ENCODE results near the gene PRR33.
"Not testable (repeated sequence)": the region's sequence is repeated elsewhere in the genome, so short reads cannot be mapped to it uniquely, and the experiment has no call there.

Gene PRR33

DNA sequence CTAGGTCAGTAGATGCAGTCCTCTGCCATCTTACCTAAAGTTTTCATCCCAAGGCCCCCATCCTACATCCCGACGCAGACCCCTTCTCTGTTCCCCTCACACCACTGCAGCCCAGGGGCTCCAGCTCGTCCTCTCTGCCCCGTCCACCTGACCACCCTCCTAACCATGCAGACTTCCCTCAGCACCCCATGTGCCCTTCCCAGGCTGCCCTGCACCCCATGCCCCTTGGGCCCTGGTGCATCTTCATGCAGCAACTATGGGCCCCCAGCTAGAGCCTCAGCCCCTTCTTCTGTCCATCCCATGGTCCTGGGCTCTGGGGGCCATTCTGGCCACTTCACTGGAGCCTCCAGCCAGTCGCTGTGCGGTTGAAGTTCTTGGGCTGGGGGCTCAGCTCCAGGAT is 2.9 kb downstream of the PRR33 start:
- DNase-seq (ENCODE audit: low read depth) = no peak

DNA sequence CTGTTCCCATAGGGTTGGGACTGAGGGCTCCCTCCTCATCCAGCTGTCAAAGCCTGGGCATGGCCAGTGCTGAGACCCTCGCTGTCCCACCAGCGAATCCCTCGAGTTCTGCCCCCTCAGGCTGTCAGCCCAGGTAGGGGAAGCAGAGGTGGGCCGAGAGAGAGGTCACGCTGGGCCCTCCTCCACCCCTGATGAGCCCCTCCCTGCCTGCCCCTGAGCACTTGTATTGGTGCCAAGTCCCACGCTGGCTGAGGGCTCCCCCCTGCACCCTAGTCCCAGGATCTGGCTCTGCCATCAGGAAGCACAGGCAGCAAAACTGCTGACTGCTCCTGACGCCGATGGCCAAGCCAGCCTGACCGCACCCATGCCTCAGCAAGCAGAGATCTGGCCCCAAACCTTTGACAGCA is 3.3 kb downstream of the PRR33 start:
- no peak for DNase-seq (ENCODE audit: low read depth)

DNA sequence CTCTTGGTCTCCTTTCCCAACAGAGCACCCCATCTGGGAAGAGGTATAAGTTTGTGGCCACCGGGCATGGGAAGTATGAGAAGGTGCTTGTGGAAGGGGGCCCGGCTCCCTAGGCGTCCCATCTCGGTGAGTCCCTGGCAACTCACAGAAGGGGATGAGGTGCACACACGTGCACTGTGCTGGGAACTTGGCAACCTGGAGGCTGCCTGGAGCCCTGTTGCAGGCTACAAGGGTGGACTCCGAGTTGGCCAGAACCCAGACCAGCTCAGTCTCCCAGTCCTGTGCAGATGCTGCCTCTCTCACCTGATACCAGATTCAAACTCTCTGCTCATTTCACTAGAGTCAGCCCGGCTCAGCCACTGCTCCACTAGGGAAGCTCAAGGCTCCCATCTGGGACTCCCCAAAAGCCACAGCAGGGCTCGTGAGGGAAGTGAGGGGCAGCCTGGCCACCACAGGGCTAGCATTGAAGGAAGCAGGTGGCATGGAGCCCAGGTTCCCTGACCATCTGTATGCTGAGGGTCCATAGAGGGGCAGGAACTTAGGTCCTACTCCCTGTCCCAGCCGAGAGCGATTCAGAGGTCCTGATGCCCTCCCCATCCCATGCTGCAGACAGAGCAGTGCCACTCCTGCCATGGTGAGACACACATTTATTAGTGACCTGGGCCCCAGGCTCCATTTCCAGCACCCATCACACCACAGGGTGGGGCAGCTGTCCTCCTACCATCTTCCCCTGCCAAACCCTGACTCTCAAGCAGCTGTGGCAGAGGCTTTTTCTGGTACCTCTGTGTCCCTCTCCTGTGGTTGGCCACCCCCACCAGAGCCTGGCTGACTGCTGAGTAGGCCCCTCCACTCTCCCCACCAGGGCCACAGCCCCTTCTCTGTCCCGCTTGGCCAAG is 4.0 kb downstream of the PRR33 start:
- no peak for DNase-seq (ENCODE audit: low read depth)

DNA sequence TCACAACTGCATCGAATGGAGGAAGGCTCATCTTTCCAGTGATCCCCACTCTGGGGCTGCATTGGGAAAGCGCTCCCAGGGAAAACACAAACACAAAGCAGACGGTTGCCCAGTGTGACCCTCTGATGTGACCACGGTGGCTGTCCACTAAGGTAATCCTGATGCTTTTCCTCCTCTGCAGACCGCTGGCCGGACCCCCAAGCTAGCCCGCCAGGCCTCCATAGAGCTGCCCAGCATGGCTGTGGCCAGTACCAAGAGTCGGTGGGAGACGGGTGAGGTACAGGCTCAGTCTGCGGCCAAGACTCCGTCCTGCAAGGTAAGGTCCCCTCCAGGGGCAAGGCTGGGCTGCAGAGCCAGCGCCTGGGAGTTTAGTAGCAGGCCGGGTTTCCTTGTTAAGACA is 5.1 kb downstream of the PRR33 start:
- DNase-seq (ENCODE audit: low read depth) = not testable (repeated sequence)

DNA sequence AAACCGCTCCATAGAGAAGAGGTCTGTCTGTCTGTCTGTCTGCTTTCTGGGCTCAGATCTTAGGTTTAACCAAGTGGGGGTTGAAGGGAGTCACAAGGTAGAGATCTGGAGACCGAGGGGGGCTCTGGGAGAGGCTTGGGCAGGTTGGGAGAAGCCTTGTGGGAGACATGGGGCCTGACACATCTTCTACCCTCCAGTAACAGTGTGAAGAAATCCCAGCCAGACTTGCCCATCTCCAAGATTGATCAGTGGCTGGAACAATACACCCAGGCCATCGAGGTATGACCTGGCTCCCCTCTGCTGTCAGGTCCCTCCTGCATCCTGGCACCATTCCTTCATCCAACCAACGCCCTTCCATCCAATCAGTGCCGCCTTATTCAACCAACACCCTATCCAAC is 7.4 kb downstream of the PRR33 start:
- no peak for DNase-seq (ENCODE audit: low read depth)

DNA sequence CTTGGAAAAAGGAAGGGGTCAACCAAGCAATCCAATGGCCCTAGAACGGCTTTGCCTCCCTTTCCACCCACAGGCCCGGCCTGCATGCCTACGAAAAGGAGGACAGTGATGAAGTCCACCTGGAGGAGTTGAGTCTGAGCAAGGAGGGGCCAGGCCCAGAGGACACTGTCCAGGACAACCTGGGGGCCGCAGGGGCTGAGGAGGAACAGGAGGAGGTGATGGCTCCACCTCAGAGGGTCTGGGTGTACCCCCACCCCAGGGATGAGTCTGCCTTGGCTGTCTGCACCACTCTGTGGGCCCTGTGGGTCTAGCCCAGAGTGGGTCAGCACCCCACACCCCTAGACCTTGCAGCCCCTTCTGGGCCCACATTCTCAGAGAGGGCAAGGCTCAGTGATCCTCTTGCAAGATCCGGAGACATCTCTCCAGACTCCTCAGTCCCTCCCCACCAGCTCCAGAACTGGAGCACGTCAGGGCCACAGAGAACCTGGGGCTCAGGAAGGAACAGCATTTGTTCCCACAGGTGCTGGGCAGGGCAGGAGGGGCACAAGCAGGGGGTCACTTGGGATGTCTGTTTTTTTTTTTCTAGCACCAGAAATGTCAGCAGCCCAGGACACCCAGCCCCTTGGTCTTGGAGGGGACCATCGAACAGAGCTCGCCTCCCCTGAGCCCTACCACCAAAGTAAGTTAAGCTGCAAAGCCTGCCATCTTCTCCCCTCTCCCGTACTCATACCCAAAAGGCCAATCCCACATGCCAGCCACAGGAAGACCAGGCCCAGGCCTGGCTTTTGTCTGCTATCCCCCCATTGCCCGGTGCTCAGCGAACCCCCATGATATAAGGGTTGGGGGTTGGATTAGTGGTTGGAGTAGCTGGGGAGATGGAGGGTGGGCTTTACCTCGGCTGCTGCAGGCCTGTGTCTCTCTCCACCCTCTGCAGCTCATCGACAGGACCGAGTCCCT is 8.1 kb downstream of the PRR33 start:
- DNase-seq (ENCODE audit: low read depth) = no peak

DNA sequence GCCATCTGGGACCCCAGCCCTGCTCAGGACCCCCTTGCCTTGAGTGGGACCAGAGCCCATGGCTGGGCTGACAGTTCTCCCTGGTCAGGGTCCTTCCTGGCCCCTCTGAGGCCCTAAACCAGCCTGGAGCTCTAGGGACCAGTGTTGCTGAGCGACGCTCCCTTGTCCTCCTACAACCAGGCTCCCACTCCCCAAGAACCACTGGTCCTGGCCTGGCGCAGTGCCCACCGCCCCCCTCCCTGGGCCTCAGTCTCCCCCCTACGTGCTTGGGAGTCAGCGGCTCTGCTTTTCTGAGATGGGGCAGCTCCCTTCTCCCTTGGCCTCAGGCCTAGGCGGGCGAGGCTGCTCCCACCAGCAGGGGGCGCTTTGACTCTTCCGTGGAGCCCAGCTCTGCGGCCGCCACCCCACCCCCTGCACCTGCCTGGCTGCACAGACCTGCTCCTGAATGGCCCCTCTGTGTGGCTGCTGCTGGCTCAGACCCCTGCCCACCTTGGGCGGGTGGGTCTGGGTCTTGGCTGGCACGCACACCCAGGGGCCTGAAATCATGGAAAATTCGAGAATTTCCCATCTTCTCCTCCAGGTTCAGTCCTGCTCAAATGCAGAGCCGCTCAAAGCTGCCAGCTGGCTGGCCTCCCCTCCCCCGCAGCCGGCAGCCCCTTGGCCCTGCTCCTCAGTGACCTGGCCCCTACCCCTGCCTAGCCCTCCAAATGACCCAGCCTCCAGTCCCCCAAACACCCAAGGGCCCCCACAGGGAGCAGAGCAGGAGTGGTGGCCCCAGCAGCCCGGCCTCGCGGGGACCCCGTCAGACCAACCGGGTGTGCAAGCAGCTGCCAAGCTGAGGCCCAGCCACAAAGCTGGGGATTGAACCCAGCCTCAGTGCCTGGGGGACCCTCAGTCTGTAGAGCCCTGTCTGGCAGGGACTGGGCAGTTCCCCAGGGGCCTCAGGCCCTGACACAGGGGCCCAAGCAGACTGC is 9.1 kb downstream of the PRR33 start:
- DNase-seq (ENCODE audit: low read depth) = peak; percentile 33

DNA sequence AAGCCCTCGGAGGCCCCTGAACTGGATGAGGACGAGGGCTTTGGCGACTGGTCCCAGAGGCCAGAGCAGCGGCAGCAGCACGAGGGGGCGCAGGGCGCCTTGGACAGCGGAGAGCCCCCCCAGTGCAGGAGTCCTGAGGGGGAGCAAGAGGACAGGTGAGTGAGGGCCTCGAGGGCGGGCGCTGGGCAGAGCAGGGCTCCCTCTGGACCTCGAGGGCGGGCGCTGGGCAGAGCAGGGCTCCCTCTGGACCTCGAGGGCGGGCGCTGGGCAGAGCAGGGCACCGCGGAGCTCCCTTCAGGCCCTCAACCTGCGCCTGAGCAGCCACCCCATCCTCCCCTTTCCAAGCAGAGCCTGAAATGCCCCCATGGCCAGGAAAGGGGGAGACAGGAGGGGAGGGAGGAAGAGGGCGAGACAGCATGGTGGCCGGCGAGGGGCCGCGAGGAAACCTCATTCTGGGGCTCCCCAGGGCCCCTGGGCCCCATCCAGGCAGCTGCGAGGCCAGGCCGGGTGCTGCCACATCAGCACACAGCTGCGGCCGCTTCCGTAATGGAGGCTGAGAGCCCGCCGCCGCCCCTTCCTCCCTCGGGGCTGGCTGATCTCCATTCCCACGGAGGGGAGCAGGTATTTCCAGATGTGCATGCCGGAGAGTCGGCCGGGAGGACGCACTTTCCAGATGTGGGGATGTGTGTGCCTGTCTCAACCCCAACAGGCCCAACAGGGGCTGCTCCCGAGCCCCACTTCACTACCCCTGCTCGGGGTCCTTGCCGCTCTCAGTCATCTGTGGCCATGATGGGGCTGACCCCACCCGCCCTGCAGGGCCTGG is 10.0 kb downstream of the PRR33 start:
- no peak for DNase-seq (ENCODE audit: low read depth)

DNA sequence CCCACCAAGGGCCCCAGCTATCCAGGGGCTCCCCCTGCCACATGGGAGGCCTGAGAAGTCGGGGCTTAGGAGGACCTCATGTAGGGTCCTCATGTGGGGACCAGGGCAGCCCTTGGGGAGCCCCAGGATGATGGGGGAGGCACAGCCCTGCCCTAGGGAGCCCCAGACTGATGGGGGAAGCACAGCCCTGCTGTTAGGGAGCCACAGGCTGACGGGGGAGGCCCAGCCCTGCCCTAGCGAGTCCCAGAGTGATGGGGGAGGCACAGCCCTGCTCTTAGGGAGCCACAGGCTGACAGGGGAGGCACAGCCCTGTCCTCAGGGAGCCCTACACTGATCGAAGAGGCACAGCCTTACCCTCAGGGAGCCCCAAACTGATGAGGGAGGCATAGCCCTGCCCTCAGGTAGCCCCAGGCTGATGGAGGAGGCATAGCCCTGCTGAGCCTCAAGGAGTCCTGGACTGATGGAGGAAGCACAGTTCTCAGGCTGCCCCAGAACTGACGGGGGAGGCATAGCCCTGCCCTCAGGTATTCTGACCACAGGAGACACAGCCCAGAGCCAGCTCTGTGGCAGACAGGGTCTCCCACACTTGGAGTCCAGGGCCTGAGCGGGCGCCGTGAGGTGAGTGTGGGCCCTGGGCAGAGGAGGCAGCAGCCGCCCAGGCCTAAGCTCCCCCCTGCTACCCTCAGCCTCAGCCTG is 10.8 kb downstream of the PRR33 start:
- DNase-seq (ENCODE audit: low read depth) = no peak

DNA sequence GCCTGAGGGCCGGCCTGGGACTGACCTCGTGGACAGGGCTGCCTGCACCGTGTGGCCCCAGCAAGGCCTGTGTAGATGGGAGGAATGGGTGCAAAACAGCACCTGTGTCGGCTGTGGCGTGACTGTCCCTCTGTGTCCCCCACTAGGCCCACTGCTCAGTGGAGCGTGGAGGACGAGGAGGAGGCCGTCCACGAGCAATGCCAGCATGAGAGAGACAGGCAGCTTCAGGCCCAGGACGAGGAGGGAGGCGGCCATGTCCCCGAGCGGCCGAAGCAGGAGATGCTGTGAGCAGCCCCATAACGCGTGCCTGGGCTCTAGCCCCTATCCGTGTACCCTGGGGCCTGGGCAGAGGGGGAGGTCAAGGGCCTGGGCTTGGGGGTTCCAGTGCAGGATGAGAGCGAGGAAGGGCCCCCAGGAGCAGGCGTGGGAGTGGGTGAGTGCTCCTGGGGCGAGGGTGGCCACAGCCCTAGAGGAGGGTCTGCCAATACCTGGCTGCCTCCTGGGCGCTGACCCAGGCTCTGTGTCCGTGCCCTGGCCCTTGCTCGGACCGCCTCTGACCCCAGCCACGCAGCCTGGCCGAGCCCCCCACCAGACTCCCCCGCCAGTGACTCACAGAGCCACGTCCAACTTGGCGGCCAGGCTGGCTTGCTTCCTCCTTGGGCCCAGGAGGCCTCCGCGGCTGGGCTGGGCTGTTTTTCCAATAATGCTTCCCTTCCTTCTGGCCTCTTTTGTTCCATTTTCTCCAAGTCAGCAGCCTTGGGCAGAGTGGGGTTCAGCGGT is 11.6 kb downstream of the PRR33 start:
- DNase-seq (ENCODE audit: low read depth) = no peak

DNA sequence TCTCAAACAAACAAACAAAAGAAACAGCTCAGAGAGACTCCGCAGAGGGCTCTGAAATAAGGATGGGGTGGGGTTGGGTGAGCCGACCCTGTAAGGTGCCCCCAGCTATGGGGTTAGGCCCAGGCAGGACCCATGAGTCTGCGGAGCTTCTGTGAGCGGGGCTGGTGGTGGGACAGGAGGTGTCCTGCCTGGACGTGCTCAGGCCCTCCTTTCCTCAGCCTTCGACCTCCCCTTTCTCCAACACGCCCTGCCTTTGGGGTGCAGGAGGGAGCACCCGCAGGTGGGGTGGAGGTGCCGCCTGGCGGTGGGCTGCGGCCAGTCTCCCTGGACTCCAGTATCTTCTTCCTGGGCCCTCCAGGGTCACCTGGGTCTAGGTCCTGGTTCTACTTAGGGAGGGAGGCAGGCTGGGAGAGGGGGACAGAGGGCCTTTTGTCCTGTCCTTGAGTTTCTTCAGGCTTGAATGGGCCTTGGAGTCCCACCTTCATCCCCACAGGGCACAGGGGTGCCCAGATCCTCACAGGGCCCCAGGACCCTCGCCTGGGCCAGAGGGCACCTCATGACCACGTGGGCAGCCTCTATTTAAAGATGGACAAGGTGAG is 12.3 kb downstream of the PRR33 start:
- no peak for DNase-seq (ENCODE audit: low read depth)

DNA sequence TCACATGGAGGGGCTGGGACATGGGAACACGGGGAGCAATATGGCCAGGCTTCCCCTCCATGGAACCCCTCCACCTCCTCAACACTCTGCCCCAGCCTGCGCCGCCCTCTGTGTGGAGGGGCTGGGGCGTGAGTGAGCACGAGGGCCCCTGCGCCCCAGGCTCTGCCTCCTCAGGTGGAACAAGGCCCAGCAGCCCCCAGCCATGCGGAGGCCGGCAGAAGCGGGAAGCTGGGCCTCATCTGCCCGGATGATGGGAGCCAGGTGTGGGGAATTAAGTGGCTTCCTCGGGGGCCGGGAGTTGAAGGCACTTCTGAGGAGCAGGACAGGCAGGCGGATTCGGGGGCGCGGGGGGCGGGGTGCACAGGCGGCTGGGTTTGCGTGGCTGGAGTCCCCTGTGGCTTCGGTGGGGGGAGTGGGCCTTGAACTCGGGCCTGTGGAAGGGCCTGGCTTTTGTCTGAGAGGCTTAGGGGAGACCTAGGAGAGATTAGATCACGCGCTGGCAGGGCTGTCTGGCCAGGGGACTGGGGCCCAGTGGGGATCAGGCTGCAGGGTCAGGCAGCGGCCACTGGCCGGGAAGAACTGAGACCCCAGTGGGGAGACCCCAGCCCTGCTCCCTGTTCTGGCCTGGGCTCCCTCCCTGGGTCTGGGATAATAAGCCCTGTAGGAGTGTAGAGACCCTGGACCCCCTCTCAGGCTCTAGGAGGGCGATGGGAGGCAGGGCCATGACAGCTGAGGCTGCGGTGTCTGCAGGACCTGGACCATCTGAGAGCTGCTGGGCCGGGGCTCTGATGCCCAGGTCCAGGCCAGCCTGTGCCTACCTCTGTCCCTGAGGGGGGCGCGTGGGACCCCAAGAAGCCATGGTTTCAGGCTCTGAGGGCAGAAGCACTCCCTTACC is 13.3 kb downstream of the PRR33 start:
- no peak for DNase-seq (ENCODE audit: low read depth)

DNA sequence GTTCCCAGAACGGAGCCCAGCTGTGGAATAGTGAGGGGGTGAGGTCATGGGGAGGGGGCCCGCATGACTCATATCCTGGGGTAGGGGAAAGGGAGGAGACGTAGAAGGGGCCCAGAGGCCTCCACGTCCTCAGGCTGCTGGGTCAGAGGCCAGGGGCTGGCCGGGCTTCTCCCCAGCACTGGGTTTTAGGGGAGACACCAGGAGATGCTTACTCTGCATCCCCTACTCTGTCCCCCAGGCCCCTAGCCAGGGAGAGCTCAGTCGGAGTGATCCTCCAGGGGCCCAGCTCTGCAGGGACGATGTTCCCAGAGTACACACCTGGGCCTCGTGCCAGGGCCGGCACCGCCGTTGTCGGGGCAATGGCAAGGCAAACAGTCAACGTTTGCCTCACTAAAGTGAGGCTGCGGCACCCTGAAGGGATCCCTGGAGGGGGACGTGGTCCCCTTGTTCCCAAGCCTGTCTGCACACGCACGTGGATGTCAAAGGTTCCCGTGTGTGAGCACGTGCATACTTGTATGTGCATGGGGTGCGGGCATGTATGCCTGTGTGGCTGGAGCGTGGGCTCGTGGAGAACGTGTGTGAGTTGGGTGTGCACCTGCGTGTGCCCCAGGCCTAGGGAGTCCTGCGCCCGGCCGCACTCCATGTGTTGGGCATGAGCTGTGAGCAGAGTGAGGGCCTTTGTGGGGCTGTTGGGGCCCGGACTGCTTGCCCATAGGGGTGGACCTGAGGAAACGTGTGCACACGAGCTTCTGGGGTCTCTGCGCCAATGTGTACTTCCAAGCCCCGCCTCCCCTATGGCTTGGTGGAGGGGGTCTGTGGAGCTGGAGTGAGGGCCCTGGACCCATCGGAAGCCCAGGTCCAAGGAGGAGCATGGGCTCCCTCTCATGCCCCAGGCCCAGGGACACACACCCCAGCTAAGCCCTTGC is 14.2 kb downstream of the PRR33 start:
- DNase-seq (ENCODE audit: low read depth) = no peak

DNA sequence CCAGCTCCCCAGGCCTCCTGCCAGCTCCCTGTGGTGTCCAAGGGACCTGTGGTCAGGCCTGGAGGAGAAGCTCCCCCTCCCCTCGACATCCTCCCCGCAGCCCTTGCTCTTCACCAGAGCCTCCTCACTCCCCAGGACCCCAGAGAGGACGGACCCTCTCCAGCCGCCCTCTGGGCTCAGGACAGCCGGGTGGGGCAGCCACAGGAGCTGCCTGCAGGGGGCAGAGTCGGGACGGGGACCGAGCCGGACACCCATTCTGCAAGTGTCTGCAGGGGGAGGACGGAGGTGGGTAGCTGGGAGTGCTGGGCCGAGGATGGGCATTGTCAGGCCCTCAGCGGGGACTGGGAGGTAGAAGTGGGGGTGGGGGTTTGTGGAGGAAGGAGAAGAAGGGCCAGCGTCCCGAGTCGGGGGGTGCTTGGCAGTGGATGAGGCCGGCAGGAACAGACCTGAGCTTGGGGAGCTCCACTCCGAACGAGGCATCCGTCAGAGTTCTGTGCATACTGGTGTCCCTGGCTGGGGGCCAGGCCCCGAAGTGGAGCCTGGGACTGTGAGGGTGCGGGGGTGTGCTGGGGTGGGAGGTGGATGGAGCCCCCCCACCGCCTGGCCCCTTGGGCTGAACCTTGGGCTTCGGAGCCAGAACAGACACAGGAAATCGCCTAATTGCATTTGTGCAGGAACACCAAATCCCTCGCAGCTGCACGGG is 15.2 kb downstream of the PRR33 start:
- DNase-seq (ENCODE audit: low read depth) = no peak

DNA sequence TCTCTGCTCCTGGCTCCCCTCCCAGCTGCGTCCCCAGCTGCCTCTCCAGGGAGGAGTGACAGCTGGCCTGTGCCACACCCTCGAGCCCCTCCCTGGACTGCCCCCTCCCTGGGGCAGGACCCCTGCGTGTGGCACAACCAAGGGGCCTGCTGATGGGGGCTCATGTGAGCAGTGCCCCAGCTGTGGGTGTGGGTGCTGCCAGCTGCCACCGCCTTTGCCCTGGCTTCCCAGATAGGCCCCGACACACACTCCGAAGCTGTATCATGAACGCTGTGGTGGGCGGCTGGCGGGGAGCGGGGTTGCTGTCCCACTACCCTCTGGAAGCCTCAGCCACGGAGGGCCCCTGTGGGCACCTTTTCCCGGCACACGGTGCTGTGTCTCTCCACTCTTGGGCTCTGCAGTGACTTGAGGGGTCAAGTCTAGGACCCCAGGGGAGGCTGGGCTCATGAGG is 15.8 kb downstream of the PRR33 start:
- not testable (repeated sequence) for DNase-seq (ENCODE audit: low read depth)
